Middle frontal gyrus (tissue), 1 donor: Measurements from ENCODE around the gene TSPAN14.

Experiments used
- DNase-seq: peaks from one replicate; pipeline ENCODE4 v3.0.0-alpha.2; 2015; ENCODE audit warnings: low spot score; ENCODE audit errors: extremely low spot score

TSPAN14 gene

GRCh38 chr10:80486785-80487420 is 32.8 kb downstream of the TSPAN14 start:
- no peak for DNase-seq

- no peak for DNase-seq
Observed at GRCh38 chr10:80487421-80487785, 33.3 kb downstream of the TSPAN14 start.

- DNase-seq: no peak
Observed at GRCh38 chr10:80487791-80488538, 33.9 kb downstream of the TSPAN14 start.

- DNase-seq: no peak
Observed at GRCh38 chr10:80488539-80489066, 34.5 kb downstream of the TSPAN14 start.

- no peak for DNase-seq
Observed at GRCh38 chr10:80489371-80490112, 35.4 kb downstream of the TSPAN14 start.

- no peak for DNase-seq
Observed at GRCh38 chr10:80491251-80492102, 37.4 kb downstream of the TSPAN14 start.

GRCh38 chr10:80492848-80493521 is 38.9 kb downstream of the TSPAN14 start:
- DNase-seq: no peak

GRCh38 chr10:80493522-80494051 is 39.5 kb downstream of the TSPAN14 start:
- DNase-seq: no peak

- no peak for DNase-seq
Observed at GRCh38 chr10:80496555-80497172, 42.6 kb downstream of the TSPAN14 start.

- no peak for DNase-seq
Observed at GRCh38 chr10:80497187-80498077, 43.3 kb downstream of the TSPAN14 start.

- no peak for DNase-seq
Observed at GRCh38 chr10:80498078-80498832, 44.1 kb downstream of the TSPAN14 start.

- DNase-seq: no peak
Observed at GRCh38 chr10:80498833-80499741, 45.0 kb downstream of the TSPAN14 start.

- DNase-seq: no peak
Observed at GRCh38 chr10:80500572-80501380, 46.7 kb downstream of the TSPAN14 start.

- no peak for DNase-seq
Observed at GRCh38 chr10:80501381-80501912, 47.3 kb downstream of the TSPAN14 start.

GRCh38 chr10:80501913-80502521 is 47.9 kb downstream of the TSPAN14 start:
- no peak for DNase-seq
